Dermis lymphatic vessel endothelial cell (primary cell): ENCODE results near the gene SMIM13. TPM values are rescaled to one million over a fixed set of nuclear protein-coding genes. Genes with fewer than 3 reads are reported as not detected.

Source experiments
- total RNA-seq: library from RNA; depleted of rRNA; stranded (reverse); fragments of >200 nt; gene quantifications from 2 replicates; pipeline ENCODE4 v1.2.1, GENCODE V29; 2014

SMIM13 gene
- total RNA-seq, result 10.9 and 13.3 TPM in 2 replicates

DNA sequence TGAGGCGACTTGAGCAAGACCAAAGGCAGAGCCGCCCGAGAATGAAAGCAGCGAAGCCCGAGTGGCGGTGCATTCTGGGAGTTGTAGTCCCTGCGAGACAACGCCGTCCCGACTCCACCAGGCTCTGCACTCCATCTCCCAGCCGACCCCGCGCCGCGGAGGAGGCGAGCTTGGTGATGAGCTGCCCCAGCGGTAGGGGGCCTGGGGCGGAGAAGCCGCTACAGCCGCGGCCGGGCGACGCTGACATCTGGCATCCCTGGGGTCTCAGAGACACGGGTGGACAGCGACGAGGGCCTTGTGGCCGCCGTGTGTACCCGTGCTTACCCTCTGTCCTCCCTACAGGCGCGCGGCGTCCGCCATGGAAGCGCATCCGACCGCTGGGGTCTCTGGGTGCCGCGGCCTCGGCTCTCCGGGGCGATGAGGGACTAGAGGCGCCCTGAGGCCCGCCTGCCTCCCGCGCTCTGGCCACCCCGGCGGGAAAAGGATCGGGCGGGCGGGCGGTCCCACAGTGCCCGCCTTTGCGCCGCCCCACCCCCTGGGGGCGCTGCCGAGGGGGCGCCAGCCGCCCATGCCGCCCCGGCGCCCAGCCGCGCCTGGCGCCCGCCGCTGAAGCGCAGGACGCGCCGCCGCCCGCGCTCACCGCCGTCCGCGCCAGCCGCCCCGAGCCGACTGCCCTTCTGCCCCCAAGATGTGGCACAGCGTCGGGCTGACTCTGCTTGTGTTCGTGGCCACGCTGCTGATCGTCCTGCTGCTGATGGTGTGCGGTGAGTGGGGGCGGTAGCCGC is at the start of gene SMIM13:
Gene SMIM13, plus strand, starts transcription at position 209 of the 785 bp plus-strand sequence. Its CDS starts 480 bp downstream, at position 689.

DNA sequence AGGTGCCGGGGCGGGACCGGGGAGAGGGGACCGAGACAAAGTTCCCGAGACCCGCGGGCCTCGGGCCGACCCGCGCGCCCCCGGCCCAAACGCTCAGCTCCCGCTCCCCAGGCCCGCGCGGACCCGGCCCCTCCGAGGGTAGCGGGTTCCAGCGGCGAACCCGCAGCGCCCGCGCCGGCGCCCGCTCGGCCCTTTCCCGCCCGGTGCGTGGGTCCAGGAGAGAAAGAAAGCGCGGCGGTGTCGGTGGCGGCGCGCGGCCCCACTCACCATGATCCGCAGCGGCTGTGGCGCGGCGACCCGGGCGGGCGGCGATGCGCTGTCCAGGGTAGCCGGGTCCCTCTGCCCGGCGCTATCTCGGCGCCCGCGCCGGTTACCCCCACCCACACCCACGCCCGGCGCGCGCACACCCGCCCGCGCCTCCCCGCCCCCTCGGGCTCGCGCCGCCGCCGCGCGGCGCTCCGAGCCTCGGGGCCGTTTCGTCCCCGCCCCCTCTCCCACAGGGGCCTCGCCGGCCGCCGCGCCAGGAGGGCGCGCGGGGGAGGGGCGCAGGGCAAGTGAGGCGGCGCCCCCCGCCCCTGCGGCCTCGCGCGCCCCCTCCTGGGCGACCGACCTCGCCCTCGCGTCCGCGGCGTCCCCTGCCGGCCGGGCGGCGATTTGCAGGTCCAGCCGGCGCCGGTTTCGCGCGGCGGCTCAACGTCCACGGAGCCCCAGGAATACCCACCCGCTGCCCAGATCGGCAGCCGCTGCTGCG is 49.5 kb upstream of the SMIM13 start, which contains the start of gene ELOVL2:
Gene ELOVL2, minus strand, starts transcription at position 345 of the 751 bp plus-strand sequence. Its CDS starts 75 bp downstream, at position 270.

GRCh38 chr6:11110921-11111768 is 17.5 kb downstream of the SMIM13 start, which contains the start of gene ERVFRD-1:
Gene ERVFRD-1 (minus strand): TSS chr6:11111725. CDS start chr6:11105310, 6,415 bp downstream.

Other genes with a start within 250 kb of the SMIM13 start
- not detected in 2 replicates for gene GCM2, start 211.8 kb upstream of the SMIM13 start, total RNA-seq
- gene SYCP2L, start 206.8 kb upstream of the SMIM13 start, total RNA-seq, result not detected in 2 replicates
- under 0.01 TPM in 1 of 2 replicates, not detected in the other for gene ELOVL2, start 49.5 kb upstream of the SMIM13 start, total RNA-seq
- gene ERVFRD-1, start 17.9 kb downstream of the SMIM13 start, total RNA-seq, result not detected in 2 replicates
- 74.8 and 233 TPM in 2 replicates for gene NEDD9, start 138.8 kb downstream of the SMIM13 start, total RNA-seq